Thyroid gland (tissue), 4 donors: ENCODE data around the gene HELB. TPM values are rescaled to one million over a fixed set of nuclear protein-coding genes. Genes with fewer than 3 reads are reported as not detected.

Experiments
- DNase-seq, 2 donors: peaks; one replicate each; pipeline ENCODE4 v3.0.0-alpha.2; 2019
- H3K27ac ChIP-seq, 3 donors: fragments of 200-600 bp; sonication (generic); 1 replicate in 2 of 3; 2 replicates in 1 of 3; pipeline ENCODE4 v1.5.1; 2016 to 2019; ENCODE audit warnings: mild to moderate bottlenecking in 1 of 3, moderate library complexity in 1 of 3
- H3K27me3 ChIP-seq: fragments of 200-600 bp; sonication (generic); one replicate; pipeline ENCODE4 v1.5.1; 2019
- H3K36me3 ChIP-seq, 2 donors: fragments of 200-600 bp; sonication (generic); one replicate each; pipeline ENCODE4 v1.5.1; 2016 to 2019
- H3K4me1 ChIP-seq, 2 donors: fragments of 200-600 bp; sonication (generic); one replicate each; pipeline ENCODE4 v1.5.1; 2017 to 2019
- H3K4me3 ChIP-seq, 3 donors: fragments of 200-600 bp; sonication (generic); replicated peaks in 1 of 3; 1 replicate in 2 of 3; 2 replicates in 1 of 3; pipeline ENCODE4 v1.5.1; 2016; ENCODE audit warnings: mild to moderate bottlenecking in 1 of 3
- H3K9me3 ChIP-seq: fragments of 200-600 bp; sonication (generic); one replicate; pipeline ENCODE4 v1.5.1; 2017
- CTCF ChIP-seq, 6 experiments: fragments of 200-600 bp in 3 of 6; fragments of 450-650 bp in 3 of 6; sonication (generic) in 3 of 6; IDR thresholded peaks; one replicate each; pipeline ENCODE4 v1.5.1; 2016 to 2019; ENCODE audit warnings: antibody characterized with exemption in 6 of 6, mild to moderate bottlenecking in 2 of 6, inconsistent platforms in 1 of 6, moderate library complexity in 1 of 6
- POLR2A ChIP-seq, 2 donors: fragments of 450-650 bp; IDR thresholded peaks; one replicate each; pipeline ENCODE4 v1.6.1; 2017; ENCODE audit warnings: antibody characterized with exemption in 2 of 2, mild to moderate bottlenecking in 2 of 2, moderate library complexity in 1 of 2
- WGBS, 2 donors: methylation state at CpG; one replicate each; pipeline ENCODE4 v1.1.5; 2017; 5-methylcytosine and 5-hydroxymethylcytosine counted together
- intact Hi-C: fragments of 100-400 bp; cut with DNase I; formaldehyde crosslinking; loops from one replicate; pipeline ENCODE4 v1.15.1; 2023
- total RNA-seq, 4 donors: library from RNA; depleted of rRNA; stranded (reverse); fragments of >200 nt; gene quantifications; one replicate each; pipeline ENCODE4 v1.2.3, GENCODE V29; 2016

Gene HELB
- total RNA-seq, 4 donors from 2014 or later: 5.1 to 6.6 (median 5.9) TPM

GRCh38 chr12:66287275-66287674 is 15.0 kb upstream of the HELB start:
- Histone ChIP-seq H3K27ac (no peak overlapping the region), H3K9me3 (no peaks in the 10 kb centered on the region), H3K4me1 (no peaks in the 10 kb centered on the region), H3K36me3 (no peaks in the 10 kb centered on the region), H3K27me3 (no peaks in the 10 kb centered on the region), H3K4me3 (no peak overlapping the region)
- WGBS, 2 donors: 94 to 99% methylated on average over 3 of the region's 3 CpGs
- no peak for DNase-seq
- intact Hi-C loops: no loop called here
- TF ChIP-seq CTCF (IDR thresholded peaks at IDR 0.05) (no peak), POLR2A (IDR thresholded peaks at IDR 0.05) (no peak)

GRCh38 chr12:66288121-66288520 is 14.2 kb upstream of the HELB start:
- Histone ChIP-seq H3K27ac (no peak overlapping the region), H3K4me1 (no peaks in the 10 kb centered on the region), H3K9me3 (no peaks in the 10 kb centered on the region), H3K4me3 (no peak overlapping the region), H3K36me3 (no peaks in the 10 kb centered on the region), H3K27me3 (no peaks in the 10 kb centered on the region)
- 63 to 74% methylated on average over 5 of the region's 5 CpGs for WGBS, 2 donors
- DNase-seq: no peak
- intact Hi-C loops: no loop called here
- TF ChIP-seq CTCF (IDR thresholded peaks at IDR 0.05) (no peak), POLR2A (IDR thresholded peaks at IDR 0.05) (no peak)

- TF ChIP-seq POLR2A (IDR thresholded peaks at IDR 0.05) (no peak), CTCF (IDR thresholded peaks at IDR 0.05) (no peak)
- Histone ChIP-seq H3K27me3 (no peaks in the 10 kb centered on the region), H3K27ac (no peak overlapping the region), H3K9me3 (no peaks in the 10 kb centered on the region), H3K36me3 (no peaks in the 10 kb centered on the region), H3K4me1 (no peaks in the 10 kb centered on the region), H3K4me3 (no peak overlapping the region)
- no peak for DNase-seq
- intact Hi-C loops: no loop called here
- 80 to 95% methylated on average over 2 of the region's 2 CpGs for WGBS, 2 donors
Measured at GRCh38 chr12:66289485-66289884, 12.8 kb upstream of the HELB start.

- Histone ChIP-seq H3K9me3 (no peaks in the 10 kb centered on the region), H3K27me3 (no peaks in the 10 kb centered on the region), H3K27ac (no peak overlapping the region), H3K36me3 (no peaks in the 10 kb centered on the region), H3K4me3 (no peak overlapping the region), H3K4me1 (no peaks in the 10 kb centered on the region)
- 80 to 83% methylated on average over 2 of the region's 2 CpGs for WGBS, 2 donors
- intact Hi-C loops: loop anchor here (10.0 kb wide), 1 partner anchor 116 kb away; no protein-coding TSS in a partner anchor
- TF ChIP-seq POLR2A (IDR thresholded peaks at IDR 0.05) (no peak), CTCF (IDR thresholded peaks at IDR 0.05) (no peak)
- DNase-seq: no peak
Measured at GRCh38 chr12:66290716-66291200, 11.5 kb upstream of the HELB start.

- WGBS, 2 donors: 94 to 97% methylated on average over 1 of the region's 1 CpG
- no peak overlapping the region for H3K27ac ChIP-seq
- no peaks in the 10 kb centered on the region for H3K27me3 ChIP-seq
- TF ChIP-seq POLR2A (IDR thresholded peaks at IDR 0.05): no peak
- TF ChIP-seq CTCF (IDR thresholded peaks at IDR 0.05): no peak
- H3K36me3 ChIP-seq: no peaks in the 10 kb centered on the region
- DNase-seq: no peak
- no peaks in the 10 kb centered on the region for H3K4me1 ChIP-seq
- no peaks in the 10 kb centered on the region for H3K9me3 ChIP-seq
- intact Hi-C loops: loop anchor here (10.0 kb wide), 1 partner anchor 121 kb away; no protein-coding TSS in a partner anchor
- no peak overlapping the region for H3K4me3 ChIP-seq
Measured at GRCh38 chr12:66296176-66296683, 6.1 kb upstream of the HELB start.
